ENCODE results near the gene LEPROT. TPM values are rescaled to one million over a fixed set of nuclear protein-coding genes. Genes with fewer than 3 reads are reported as not detected.

Gene LEPROT
- total and polyA plus RNA-seq, 10 of the 15 experiments (the other 5 are each of a cell fraction or from before 2014, with no cell fraction given) = 14.9 to 38.1 (median 17.4) TPM

DNA sequence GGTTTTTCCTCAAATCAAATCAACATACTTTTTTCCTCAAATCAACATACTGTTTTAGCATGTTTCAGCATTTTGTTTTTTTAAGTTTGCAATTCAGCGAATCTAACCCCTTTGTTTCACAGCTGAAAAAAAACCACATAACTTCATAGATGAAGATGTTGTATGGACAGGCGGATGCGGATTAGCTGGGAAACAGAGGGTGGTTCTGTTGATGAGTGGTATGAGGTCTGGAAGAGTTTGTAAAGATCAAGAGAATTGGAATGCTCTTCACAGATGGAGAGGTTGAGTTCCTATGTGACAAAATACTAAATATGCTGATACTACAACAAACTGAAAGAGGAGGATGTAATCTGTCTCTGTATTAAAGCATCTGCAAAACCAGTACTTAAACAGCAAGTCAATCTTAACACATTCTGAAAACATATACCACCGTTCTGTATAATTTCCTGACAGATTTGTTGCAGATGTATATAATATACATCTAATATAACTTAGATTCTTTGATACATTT lies 10.6 kb upstream of the LEPROT start (continued):
- TF ChIP-seq, protein P1, sequence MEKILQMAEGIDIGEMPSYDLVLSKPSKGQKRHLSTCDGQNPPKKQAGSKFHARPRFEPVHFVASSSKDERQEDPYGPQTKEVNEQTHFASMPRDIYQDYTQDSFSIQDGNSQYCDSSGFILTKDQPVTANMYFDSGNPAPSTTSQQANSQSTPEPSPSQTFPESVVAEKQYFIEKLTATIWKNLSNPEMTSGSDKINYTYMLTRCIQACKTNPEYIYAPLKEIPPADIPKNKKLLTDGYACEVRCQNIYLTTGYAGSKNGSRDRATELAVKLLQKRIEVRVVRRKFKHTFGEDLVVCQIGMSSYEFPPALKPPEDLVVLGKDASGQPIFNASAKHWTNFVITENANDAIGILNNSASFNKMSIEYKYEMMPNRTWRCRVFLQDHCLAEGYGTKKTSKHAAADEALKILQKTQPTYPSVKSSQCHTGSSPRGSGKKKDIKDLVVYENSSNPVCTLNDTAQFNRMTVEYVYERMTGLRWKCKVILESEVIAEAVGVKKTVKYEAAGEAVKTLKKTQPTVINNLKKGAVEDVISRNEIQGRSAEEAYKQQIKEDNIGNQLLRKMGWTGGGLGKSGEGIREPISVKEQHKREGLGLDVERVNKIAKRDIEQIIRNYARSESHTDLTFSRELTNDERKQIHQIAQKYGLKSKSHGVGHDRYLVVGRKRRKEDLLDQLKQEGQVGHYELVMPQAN (conservative IDR thresholded peaks at IDR 0.05) = no peak
- TF ChIP-seq, protein P2, sequence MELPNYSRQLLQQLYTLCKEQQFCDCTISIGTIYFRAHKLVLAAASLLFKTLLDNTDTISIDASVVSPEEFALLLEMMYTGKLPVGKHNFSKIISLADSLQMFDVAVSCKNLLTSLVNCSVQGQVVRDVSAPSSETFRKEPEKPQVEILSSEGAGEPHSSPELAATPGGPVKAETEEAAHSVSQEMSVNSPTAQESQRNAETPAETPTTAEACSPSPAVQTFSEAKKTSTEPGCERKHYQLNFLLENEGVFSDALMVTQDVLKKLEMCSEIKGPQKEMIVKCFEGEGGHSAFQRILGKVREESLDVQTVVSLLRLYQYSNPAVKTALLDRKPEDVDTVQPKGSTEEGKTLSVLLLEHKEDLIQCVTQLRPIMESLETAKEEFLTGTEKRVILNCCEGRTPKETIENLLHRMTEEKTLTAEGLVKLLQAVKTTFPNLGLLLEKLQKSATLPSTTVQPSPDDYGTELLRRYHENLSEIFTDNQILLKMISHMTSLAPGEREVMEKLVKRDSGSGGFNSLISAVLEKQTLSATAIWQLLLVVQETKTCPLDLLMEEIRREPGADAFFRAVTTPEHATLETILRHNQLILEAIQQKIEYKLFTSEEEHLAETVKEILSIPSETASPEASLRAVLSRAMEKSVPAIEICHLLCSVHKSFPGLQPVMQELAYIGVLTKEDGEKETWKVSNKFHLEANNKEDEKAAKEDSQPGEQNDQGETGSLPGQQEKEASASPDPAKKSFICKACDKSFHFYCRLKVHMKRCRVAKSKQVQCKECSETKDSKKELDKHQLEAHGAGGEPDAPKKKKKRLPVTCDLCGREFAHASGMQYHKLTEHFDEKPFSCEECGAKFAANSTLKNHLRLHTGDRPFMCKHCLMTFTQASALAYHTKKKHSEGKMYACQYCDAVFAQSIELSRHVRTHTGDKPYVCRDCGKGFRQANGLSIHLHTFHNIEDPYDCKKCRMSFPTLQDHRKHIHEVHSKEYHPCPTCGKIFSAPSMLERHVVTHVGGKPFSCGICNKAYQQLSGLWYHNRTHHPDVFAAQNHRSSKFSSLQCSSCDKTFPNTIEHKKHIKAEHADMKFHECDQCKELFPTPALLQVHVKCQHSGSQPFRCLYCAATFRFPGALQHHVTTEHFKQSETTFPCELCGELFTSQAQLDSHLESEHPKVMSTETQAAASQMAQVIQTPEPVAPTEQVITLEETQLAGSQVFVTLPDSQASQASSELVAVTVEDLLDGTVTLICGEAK (IDR thresholded peaks at IDR 0.05; ENCODE audit: borderline replicate concordance) = no peak
- TF ChIP-seq BMI1 (IDR thresholded peaks at IDR 0.05; ENCODE audit: borderline replicate concordance) = no peak

DNA sequence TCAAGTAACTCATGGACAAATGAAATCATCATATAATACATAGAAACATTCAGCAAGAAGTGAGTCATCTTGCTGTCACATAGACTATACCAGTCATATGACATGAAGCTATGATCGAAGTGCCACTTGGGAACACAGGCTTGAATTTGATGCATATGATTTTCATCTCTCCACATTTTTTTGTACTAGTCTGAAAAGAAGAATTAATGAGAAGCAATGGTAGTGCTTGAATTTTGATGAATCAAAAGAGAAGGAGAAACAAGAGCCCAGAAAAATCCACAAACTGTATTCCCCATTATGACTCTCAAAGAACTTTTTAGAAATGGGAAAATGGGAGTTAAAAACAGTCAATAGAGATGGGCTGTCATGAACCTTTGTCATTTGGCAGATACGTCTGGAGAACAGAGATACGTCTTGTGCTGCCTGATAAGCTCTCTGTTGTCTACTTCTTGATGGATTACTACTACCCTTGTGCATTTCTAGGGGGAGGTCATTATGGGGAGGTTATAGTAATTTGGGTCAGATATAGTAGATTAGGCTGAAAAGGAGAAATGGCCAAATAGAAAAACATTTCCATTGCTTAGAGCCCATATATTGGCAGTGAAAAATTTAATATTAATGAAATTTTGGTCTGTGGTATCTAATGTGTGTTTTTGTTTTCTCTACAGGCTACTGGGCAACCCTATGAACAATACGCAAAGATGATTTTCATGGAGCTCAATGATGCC lies 8.0 kb upstream of the LEPROT start:
- no peak for FAIRE-seq
- WGBS (ENCODE audit: insufficient coverage, insufficient replicate concordance, low lambda C conversion rate, missing lambda C conversion rate) = 49% methylated on average over 4 of the region's 4 CpGs
- no peaks in the 10 kb centered on the region for H3K36me3 ChIP-seq (ENCODE audit: control insufficient read depth in 2 of 2, insufficient read depth in 2 of 2, low read length in 1 of 2)
- ChIA-PET POLR2A (no interaction called here), CTCF (no interaction called here), RAD21 (ENCODE audit: unreplicated experiment) (interaction anchor here (1.0 to 2.3 kb wide), 2 partner anchors 8 to 47 kb away, joined by 3 to 7 read pairs; partner anchors contain the start of genes LEPR and LEPROT), SMC1A (ENCODE audit: uncharacterized antibody, unreplicated experiment) (interaction anchor here (0.6 kb wide), 1 partner anchor 430 kb away, joined by 3 read pairs; no protein-coding TSS in a partner anchor)
- no TSS peak for BruUV-seq (replicated peaks)
- no peak overlapping the region for H3K27ac ChIP-seq (ENCODE audit: control insufficient read depth, insufficient read depth)
- H3K79me2 ChIP-seq (ENCODE audit: control insufficient read depth, insufficient read depth, low read length) = no peaks in the 10 kb centered on the region
- no peak for ATAC-seq
- H3K4me3 ChIP-seq = no peak overlapping the region
- no peak for DNase-seq (ENCODE audit: low read depth, low spot score)
- H2AFZ ChIP-seq (ENCODE audit: control insufficient read depth, low read depth, low read length) = no peak overlapping the region
- H3K9ac ChIP-seq (ENCODE audit: control insufficient read depth, insufficient read depth, low read length) = no peak overlapping the region
- H3K27me3 ChIP-seq (replicated peaks in 1 of 2; ENCODE audit: control insufficient read depth in 2 of 2, insufficient read depth in 2 of 2, low read length in 1 of 2) = no peaks in the 10 kb centered on the region
- no peaks in the 10 kb centered on the region; the same call in 1 of the 2 replicates for H4K20me1 ChIP-seq (ENCODE audit: control insufficient read depth, insufficient read depth)
- H3K9me3 ChIP-seq (replicated peaks; ENCODE audit: control insufficient read depth, insufficient read depth, low read length) = no peaks in the 10 kb centered on the region
- intact Hi-C loops (cut with micrococcal nuclease; ENCODE audit: unreplicated experiment) = no loop called here
- H3K4me2 ChIP-seq (ENCODE audit: control insufficient read depth, insufficient read depth) = no peak overlapping the region
- in situ Hi-C loops (cut with MboI) = no loop called here
- no peaks in the 10 kb centered on the region for H3K4me1 ChIP-seq (ENCODE audit: control insufficient read depth, insufficient read depth, low read length)
- TF ChIP-seq YBX1 (IDR thresholded peaks at IDR 0.05) = no peak
- no peak for TF ChIP-seq NR2F1 (conservative IDR thresholded peaks at IDR 0.05)
- no peak for TF ChIP-seq NFXL1 (IDR thresholded peaks at IDR 0.05; ENCODE audit: borderline replicate concordance)
- TF ChIP-seq JUNB (IDR thresholded peaks at IDR 0.05) = no peak
- TF ChIP-seq, protein P3, sequence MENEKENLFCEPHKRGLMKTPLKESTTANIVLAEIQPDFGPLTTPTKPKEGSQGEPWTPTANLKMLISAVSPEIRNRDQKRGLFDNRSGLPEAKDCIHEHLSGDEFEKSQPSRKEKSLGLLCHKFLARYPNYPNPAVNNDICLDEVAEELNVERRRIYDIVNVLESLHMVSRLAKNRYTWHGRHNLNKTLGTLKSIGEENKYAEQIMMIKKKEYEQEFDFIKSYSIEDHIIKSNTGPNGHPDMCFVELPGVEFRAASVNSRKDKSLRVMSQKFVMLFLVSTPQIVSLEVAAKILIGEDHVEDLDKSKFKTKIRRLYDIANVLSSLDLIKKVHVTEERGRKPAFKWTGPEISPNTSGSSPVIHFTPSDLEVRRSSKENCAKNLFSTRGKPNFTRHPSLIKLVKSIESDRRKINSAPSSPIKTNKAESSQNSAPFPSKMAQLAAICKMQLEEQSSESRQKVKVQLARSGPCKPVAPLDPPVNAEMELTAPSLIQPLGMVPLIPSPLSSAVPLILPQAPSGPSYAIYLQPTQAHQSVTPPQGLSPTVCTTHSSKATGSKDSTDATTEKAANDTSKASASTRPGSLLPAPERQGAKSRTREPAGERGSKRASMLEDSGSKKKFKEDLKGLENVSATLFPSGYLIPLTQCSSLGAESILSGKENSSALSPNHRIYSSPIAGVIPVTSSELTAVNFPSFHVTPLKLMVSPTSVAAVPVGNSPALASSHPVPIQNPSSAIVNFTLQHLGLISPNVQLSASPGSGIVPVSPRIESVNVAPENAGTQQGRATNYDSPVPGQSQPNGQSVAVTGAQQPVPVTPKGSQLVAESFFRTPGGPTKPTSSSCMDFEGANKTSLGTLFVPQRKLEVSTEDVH (IDR thresholded peaks at IDR 0.05; ENCODE audit: low read depth, partially characterized antibody) = no peak
- no peak for TF ChIP-seq HDAC6 (IDR thresholded peaks at IDR 0.05; ENCODE audit: unreplicated experiment)
- TF ChIP-seq RB1 (IDR thresholded peaks at IDR 0.05; ENCODE audit: borderline replicate concordance) = no peak
